Measurements from ENCODE around the gene LIPG. TPM values are rescaled to one million over a fixed set of nuclear protein-coding genes. Genes with fewer than 3 reads are reported as not detected.

The LIPG gene
- total RNA-seq, 1 donor from 2014 or later = 1.5 TPM

GRCh38 chr18:49547701-49548100 lies 14.2 kb upstream of the LIPG start:
- no peak overlapping the region for H3K4me3 Mint-ChIP-seq (ENCODE audit: unreplicated experiment)
- no peak for DNase-seq (ENCODE audit: low spot score)
- H3K27ac Mint-ChIP-seq (ENCODE audit: unreplicated experiment) = no peak overlapping the region
- H3K9me3 Mint-ChIP-seq (ENCODE audit: low read depth) = no peaks in the 10 kb centered on the region
- no peak for TF ChIP-seq CTCF (IDR thresholded peaks at IDR 0.05)
- H3K4me1 Mint-ChIP-seq (ENCODE audit: low read depth) = no peaks in the 10 kb centered on the region
- peaks cover 1% of the 10 kb centered on the region for H3K27me3 Mint-ChIP-seq (ENCODE audit: low read depth)
- no peaks in the 10 kb centered on the region for H3K36me3 Mint-ChIP-seq (ENCODE audit: low read depth)

- no peak for DNase-seq (ENCODE audit: low spot score)
- Mint-ChIP-seq H3K36me3 (ENCODE audit: low read depth) (no peaks in the 10 kb centered on the region), H3K9me3 (ENCODE audit: low read depth) (peaks cover 3% of the 10 kb centered on the region), H3K27me3 (ENCODE audit: low read depth) (peaks cover 4% of the 10 kb centered on the region), H3K27ac (ENCODE audit: unreplicated experiment) (no peak overlapping the region), H3K4me1 (ENCODE audit: low read depth) (no peaks in the 10 kb centered on the region), H3K4me3 (ENCODE audit: unreplicated experiment) (no peak overlapping the region)
- no peak for TF ChIP-seq CTCF (IDR thresholded peaks at IDR 0.05)
Measured at GRCh38 chr18:49548229-49548636, 13.6 kb upstream of the LIPG start.

- no peak overlapping the region for H3K4me3 Mint-ChIP-seq (ENCODE audit: unreplicated experiment)
- no peaks in the 10 kb centered on the region for H3K4me1 Mint-ChIP-seq (ENCODE audit: low read depth)
- TF ChIP-seq CTCF (IDR thresholded peaks at IDR 0.05) = no peak
- no peaks in the 10 kb centered on the region for H3K36me3 Mint-ChIP-seq (ENCODE audit: low read depth)
- no peak for DNase-seq (ENCODE audit: low spot score)
- H3K27ac Mint-ChIP-seq (ENCODE audit: unreplicated experiment) = no peak overlapping the region
- peaks cover 8% of the 10 kb centered on the region for H3K27me3 Mint-ChIP-seq (ENCODE audit: low read depth)
- H3K9me3 Mint-ChIP-seq (ENCODE audit: low read depth) = peaks cover 4% of the 10 kb centered on the region
Measured at GRCh38 chr18:49550621-49551339, 11.1 kb upstream of the LIPG start.

GRCh38 chr18:49553003-49553402 lies 8.9 kb upstream of the LIPG start:
- H3K9me3 Mint-ChIP-seq (ENCODE audit: low read depth) = peaks cover 4% of the 10 kb centered on the region
- no peak overlapping the region for H3K27ac Mint-ChIP-seq (ENCODE audit: unreplicated experiment)
- H3K27me3 Mint-ChIP-seq (ENCODE audit: low read depth) = peaks cover 8% of the 10 kb centered on the region
- no peak for TF ChIP-seq CTCF (IDR thresholded peaks at IDR 0.05)
- H3K36me3 Mint-ChIP-seq (ENCODE audit: low read depth) = no peaks in the 10 kb centered on the region
- H3K4me3 Mint-ChIP-seq (ENCODE audit: unreplicated experiment) = no peak overlapping the region
- H3K4me1 Mint-ChIP-seq (ENCODE audit: low read depth) = no peaks in the 10 kb centered on the region
- DNase-seq (ENCODE audit: low spot score) = no peak

GRCh38 chr18:49555641-49556040 lies 6.2 kb upstream of the LIPG start:
- Mint-ChIP-seq H3K9me3 (ENCODE audit: low read depth) (peaks cover 4% of the 10 kb centered on the region), H3K27me3 (ENCODE audit: low read depth) (peaks cover 14% of the 10 kb centered on the region), H3K4me1 (ENCODE audit: low read depth) (peaks cover 5% of the 10 kb centered on the region), H3K4me3 (ENCODE audit: unreplicated experiment) (no peak overlapping the region), H3K36me3 (ENCODE audit: low read depth) (no peaks in the 10 kb centered on the region), H3K27ac (ENCODE audit: unreplicated experiment) (no peak overlapping the region)
- DNase-seq (ENCODE audit: low spot score) = no peak
- no peak for TF ChIP-seq CTCF (IDR thresholded peaks at IDR 0.05)
